ENCODE measurements around the gene MRAP2. TPM values are rescaled to one million over a fixed set of nuclear protein-coding genes. Genes with fewer than 3 reads are reported as not detected.
"Not testable (repeated sequence)": the region's sequence is repeated elsewhere in the genome, so short reads cannot be mapped to it uniquely, and the experiment has no call there.

MRAP2 gene
- polyA plus RNA-seq, 4 donors, result 3.5 to 17.7 (median 4.8) TPM

DNA sequence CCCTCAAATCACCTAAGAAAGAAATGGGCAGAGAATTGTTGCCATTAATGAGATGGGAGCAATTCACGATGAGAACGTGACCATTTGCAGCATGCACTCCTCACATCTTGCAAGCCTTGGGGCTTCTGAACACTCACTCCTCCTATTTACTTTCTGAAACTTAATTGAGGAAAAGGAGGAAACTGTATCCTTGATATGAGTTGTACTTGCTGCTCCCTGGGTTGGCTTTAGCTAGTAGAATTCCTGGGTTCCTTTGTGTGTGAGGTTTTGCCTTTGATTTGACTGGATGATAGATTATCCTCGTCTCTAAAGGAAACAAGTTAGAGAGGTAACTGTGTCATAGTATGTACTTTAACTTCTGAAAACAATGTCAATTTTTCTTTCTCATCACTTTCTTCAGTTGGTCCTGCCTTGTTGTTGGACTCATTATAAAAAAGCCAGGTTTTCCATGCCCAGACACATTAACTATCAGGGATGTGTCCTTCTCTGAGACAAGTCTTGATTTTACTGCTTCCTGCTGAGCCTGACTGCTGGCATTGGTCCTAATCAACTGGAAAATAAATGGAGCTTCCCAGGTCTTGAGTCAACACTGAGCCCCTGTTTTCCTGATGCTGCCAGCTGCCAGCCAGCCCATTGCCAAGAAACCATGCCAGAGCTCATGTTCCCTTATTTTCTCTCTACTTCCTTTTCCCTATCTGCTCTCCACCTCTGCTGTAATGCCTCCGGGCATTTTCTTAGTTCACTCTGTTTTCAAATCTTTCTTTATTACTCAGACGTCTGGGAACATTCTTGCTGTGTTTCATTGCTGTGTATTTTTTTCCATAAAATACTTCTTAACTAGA lies 6.0 kb upstream of the MRAP2 start:
- DNase-seq (ENCODE audit: low read depth in 4 of 4, low spot score in 3 of 4), result no peak

DNA sequence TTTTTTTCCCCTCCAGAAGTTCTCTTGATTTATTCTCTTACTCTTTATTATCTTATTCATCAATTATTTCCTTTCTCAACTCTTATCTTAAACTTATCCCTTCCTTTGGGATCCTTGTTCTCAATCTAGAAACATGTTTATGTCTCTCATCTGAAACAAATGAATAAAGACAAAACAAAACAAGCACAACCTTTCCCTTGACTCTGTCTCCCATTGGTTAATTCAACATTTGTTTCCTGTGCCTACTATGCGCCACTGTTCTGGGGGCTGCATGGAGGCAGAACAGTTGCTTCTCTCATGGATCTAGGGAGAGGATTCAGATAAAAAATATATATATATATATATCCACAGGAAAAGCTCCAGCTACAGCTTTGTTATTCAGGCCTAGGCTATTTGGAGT lies 5.2 kb upstream of the MRAP2 start:
- no peak for DNase-seq (ENCODE audit: low read depth in 4 of 4, low spot score in 3 of 4)

DNA sequence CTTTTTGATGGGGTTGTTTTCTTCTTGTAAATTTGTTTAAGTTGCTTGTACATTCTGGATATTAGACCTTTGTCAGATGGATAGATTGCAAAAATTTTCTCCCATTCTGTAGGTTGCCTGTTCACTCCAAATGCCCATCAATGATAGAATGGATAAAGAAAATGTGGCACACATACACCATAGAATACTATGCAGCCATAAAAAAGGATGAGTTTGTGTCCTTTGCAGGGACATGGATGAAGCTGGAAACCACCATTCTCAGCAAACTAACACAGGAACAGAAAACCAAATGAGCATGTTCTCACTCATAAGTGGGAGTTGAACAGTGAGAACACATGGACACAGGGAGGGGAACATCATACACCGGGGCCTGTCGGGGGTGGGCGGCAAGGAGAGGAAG lies 1.6 kb upstream of the MRAP2 start:
- DNase-seq (ENCODE audit: low read depth in 4 of 4, low spot score in 3 of 4), result not testable (repeated sequence)

DNA sequence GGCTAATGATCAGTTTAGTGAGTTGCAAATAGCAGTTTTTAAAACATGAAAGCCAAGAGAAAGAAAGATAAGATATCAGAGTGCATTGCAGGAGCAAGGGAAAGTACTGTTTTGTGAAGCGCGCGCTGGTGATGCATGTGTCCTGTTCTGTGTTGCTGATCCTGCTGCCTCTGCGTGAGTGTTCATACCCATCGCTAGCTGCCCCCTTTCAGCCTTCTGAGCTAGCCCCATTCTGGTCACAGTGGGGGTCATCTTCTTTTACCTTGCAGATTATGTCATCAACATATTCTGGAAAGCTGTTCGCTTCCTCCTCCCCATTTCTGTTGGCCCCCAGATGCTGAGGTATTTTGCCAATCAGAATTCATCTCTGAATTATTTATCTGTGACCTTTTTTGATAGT lies 1.9 kb downstream of the MRAP2 start:
- no peak for DNase-seq (ENCODE audit: low read depth in 4 of 4, low spot score in 3 of 4)

DNA sequence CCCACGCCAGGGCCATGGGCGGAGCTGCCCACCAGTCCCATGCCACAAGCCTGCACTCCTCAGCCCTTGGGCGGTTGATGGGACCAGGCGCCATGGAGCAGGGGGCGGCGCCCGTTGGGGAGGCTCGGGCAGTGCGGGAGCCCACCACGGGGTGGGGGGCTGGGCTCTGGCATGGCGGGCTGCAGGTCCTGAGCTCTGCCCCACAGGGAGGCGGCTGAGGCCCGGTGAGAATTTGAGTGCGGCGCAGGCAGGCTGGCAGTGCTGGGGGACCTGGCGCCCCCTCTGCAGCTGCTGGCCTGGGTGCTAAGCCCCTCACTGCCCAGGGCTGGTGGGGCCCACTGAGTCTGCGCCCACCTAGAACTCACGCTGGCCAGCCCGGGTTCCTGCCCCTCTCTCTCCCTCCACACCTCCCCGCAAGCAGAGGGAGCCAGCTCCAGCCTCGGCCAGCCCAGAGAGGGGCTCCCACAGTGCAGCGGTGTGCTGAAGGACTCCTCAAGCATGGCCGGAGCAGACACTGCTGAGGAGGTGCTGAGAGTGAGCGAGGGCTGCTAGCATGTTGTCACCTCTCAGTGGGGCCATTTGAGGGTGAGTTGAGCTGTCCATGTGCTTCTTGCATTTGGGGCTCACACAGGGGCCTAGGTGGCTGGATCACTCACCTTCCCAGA lies 4.0 kb downstream of the MRAP2 start:
- no peak for DNase-seq (ENCODE audit: low read depth in 4 of 4, low spot score in 3 of 4)

DNA sequence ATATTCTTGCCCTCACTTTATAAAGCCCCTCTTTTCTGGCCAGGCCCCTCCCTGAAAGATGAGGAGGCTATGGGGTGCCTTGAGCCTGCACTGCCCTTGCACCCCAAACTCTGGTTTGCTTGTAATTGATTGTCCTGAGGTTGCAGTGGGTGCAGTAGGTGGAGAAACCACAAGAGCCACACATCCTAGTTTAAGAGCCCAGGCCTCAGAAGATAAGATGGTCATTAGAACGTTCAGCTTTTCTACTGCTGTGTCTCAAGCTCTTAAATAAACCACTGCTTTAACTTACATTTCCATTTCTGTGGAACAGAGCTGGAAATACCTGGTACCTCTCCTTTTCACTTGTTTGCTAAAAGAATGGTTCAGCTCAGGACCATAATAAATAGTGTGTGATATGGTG lies 9.0 kb downstream of the MRAP2 start:
- no peak for DNase-seq (ENCODE audit: low read depth in 4 of 4, low spot score in 3 of 4)

DNA sequence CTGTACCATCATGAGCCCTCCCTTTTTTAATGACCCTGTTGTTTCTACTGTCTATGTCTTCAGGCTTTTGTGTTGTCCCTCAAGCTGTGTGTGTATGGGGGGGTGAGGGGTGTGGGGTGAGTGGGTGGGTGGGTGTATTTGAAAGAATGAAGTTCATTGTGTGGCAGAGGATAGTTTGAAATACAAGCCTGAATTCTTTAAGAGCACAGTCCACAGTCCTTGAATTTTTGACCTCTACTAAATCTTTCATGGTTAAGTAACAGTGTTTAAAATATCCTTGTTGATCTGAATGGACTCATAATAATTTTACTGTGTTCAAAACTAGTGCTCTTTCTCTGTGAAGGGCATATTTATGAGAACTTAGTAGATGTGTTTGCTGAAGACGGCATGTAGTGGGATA lies 10.0 kb downstream of the MRAP2 start:
- no peak for DNase-seq (ENCODE audit: low read depth in 4 of 4, low spot score in 3 of 4)

DNA sequence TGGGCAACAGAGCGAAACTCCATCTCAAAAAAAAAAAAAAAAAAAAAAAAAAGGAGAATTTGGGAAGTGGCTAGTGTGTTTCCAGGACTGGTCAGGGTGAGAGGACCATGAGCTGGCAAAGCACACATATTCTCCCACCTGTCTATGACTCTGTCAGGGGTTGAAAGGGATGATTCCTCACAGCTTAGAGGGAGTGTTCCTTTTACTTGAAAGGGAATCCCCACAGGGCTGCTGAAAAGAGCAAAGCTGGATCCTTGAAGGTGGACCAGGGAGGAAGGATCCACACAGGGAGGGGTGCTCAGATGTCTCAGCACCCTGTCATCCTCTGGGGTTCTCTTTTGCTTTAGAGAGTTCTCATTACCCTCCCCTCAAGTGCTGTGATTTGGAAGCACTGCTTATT lies 13.2 kb downstream of the MRAP2 start:
- DNase-seq (ENCODE audit: low read depth in 4 of 4, low spot score in 3 of 4), result no peak

DNA sequence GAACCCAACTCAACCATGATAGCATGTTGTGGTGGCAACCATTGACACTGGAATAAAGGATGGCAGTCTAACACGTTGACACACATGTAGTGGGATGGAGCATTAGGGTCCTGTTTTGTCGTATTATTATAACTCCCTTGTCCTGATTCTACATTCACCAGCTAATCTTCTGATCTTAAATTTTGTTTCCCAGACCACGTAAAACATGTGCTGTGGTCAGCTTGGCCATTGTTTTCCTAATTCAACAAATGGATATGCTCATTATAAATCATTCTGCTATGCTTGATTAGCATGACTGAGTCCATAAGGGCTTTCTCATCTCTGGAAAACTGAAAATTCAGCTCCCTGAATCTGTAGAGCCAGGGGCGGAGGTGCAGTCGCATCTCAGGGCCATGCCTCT lies 15.0 kb downstream of the MRAP2 start:
- no peak for DNase-seq (ENCODE audit: low read depth in 4 of 4, low spot score in 3 of 4)

DNA sequence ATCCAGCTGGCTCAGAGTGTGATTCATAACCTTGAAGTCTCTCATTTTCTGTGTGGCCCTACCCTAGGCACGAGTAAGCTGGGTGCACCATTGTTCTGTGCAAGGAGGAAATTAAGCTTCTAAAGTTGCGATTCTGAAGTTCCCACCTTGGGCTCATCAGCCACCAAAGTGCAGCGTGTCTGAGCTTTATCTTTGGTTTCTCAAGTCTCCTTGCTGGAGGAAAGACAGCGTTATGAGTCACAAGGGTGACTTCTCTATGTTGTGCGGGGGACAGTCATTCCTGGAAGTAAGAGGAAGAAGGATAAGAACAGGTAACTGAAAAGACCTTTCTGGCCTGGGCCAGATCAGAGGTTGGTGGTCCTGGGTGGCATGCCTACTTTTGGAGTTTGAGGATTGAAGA lies 16.8 kb downstream of the MRAP2 start:
- DNase-seq (ENCODE audit: low read depth in 4 of 4, low spot score in 3 of 4), result no peak

DNA sequence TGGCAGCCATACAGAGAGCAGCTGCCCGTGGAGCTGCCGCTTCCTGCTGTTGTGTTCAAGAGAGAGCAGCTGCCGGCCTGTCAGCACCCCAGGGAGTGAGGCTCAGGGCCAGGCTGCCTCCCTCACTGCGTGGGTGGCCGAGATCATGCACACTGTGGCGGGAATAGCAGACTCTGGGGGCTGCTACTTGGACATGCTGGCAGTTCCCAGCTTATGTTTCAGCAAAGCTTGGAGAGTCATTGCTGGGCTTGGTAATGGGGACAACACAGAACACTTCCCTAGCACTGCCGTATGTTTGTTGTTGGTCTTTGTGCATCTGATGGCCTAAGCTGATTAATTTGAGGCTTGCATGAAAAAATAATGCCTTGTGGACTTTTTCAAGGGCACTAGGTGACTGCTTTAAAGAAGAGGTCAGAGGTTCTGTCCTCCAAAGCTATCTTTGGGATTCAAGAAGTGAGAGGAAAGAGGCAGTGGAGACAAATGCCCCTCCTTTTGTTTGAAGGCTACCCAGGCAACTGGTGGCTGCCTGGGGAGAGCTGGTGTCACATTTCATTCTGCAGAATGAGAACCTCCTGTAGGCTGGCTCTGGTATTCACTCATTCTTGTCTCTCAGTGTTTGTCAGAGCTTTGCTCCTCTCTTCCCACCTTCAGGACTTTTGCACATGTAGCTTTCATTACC lies 18.8 kb downstream of the MRAP2 start:
- peak in 2 of 4 donors; percentile 38 to 54 for DNase-seq (ENCODE audit: low read depth in 4 of 4, low spot score in 3 of 4)

DNA sequence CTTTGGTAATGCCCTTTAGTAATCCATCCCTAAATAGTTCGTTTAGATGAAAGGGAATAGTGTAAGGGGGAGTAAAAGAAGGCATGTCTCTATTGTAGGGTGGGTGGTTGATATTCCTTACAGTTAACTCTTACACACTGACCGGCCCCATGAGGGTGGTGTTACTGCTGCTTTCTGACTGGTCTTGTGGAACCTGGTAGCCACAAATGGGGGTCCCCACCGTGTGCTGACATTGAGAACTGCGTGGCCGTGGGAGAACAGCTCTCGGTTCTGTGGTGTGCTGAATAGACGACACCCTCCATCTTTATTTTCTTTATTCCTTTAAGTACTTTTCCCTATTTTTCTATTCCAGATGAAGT lies 19.3 kb downstream of the MRAP2 start:
- DNase-seq (ENCODE audit: low read depth in 4 of 4, low spot score in 3 of 4), result no peak

DNA sequence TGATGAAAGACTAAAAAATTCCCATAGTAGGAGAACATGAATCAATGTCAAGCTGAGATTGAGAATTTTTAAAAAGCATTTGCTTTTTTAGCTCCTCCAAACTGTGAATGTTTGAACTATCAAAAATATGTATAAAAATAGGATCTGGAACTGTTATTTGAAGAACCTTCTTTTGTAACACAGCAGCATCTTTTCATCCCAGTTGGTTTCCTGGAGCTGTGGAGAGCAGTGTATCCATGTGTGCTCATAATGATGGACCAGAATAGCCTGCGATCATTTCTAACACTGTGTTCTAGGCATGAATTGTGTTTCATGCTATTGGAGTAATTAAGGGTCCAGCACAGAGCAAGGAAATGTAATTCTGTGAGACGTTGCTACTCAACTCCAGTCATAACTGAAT lies 22.1 kb downstream of the MRAP2 start:
- no peak for DNase-seq (ENCODE audit: low read depth in 4 of 4, low spot score in 3 of 4)

DNA sequence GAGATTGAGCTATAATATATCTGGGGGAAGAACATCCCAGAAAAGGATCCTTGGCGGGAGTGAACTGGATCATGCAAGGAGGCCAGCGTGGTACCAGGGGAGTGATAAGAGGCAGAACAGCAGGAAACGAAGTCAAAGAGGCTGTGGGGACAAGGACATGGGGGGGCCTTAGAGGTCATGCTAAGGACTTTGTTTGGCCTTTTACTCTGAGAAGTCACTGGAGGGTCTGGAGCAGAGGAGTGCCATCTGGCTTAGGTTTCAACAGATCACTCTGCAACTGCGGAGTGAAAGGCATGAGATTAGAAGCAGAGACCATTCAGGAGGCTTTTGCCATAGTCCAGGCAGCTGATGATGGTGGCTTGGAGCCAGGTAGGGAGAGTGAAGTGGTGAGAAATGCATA lies 24.3 kb downstream of the MRAP2 start:
- DNase-seq (ENCODE audit: low read depth in 4 of 4, low spot score in 3 of 4), result no peak

DNA sequence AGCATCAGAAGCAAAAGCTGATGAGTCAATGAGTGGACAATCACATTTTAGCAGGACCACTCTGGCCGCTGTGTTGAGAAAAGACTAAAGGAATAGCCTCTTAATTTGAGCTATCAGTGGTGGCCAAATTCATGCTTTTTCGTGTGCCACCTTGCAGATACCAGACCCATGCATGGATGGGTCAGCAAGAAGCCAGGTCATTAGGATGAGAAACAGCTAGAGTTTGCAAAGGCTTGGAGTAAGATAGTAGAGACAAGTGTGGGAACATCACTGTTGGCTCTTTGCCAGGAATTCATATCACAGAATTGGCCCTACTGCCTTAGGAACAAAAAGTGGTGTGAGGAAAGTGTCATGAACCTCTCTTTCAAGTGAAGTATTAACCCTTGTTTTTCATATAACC lies 25.5 kb downstream of the MRAP2 start:
- no peak for DNase-seq (ENCODE audit: low read depth in 4 of 4, low spot score in 3 of 4)

DNA sequence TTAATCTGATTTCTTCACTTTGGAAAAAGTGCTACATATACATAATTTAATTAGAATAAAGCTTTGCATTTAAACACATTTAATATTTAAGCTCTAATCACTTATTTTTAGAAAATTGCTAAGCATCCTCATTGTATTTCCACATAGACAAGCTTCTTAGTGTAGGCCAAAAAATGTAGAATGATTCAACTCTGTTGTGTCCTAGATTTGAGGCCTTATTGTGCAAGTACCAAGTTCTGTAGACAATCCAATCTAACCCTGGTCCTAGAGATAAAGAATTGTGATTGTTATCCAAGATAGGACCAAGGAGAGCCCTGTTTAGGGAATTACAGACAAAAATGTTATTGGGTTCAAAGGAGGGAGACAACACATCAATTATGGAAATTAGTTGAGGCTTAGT lies 27.6 kb downstream of the MRAP2 start:
- DNase-seq (ENCODE audit: low read depth in 4 of 4, low spot score in 3 of 4), result no peak

DNA sequence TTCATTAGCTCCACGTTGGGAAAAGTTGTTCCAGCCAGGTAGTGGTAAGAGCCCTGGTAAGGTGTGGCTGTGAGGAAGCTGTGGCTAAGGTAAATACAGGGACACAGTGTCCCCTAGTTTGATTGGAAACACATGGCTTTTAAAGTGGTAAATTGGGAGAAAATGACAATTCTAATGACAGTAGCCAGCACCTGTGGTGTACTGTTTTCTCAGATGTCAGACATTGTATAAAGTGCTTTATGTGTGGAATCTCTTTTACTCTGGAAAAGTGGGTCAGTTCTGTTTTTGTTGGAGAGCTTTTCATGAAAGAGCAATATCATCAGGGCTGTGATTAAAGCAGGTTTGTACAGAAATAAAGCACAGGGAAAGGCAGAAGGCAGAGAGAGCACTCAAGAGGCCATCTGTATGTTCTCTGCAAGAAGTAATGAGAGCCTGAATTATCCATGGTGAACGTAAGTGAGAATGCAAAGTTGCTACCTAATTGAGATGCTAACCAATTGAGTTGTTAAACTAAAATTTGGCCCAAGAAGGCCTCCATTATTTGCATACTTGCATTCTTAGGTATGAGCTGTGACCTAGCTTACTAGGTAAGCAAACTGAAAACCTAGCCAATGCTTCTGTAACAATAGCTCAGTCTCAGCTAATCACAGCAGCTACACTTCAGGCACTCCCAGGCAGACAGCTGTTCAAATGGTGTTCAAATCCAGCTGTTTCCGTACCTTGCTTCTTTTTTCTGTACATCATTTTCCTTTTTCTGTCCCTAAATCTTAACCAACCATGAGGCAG lies 28.2 kb downstream of the MRAP2 start:
- no peak for DNase-seq (ENCODE audit: low read depth in 4 of 4, low spot score in 3 of 4)

DNA sequence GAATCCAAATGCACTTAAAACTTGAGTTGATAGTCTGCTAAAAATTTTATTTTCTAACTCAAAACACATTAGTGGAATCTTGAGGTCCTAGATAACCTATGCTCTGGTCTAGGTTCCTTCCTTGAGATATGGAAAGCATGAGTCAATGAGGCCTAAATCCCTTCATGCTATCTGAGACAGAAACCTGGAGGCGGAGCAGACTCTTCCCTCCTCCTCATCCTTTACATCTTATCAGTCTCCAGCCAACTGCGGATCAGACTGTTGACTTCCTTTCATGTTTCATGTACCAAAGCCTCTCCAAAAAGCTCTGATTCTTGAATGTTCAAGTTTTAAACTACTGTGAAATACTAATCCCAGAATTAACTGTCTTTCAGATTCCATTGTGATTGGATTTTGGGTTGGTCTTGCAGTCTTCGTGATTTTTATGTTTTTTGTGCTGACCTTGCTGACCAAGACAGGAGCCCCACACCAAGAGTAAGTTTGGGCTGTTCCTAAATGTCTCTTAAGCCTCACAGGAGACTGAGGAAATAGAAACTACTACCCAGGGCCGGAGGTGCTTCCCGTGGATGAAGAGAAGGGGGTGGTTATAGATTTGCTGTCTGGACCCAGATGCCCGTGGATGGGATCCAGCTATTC lies 29.1 kb downstream of the MRAP2 start:
- no peak for DNase-seq (ENCODE audit: low read depth in 4 of 4, low spot score in 3 of 4)

DNA sequence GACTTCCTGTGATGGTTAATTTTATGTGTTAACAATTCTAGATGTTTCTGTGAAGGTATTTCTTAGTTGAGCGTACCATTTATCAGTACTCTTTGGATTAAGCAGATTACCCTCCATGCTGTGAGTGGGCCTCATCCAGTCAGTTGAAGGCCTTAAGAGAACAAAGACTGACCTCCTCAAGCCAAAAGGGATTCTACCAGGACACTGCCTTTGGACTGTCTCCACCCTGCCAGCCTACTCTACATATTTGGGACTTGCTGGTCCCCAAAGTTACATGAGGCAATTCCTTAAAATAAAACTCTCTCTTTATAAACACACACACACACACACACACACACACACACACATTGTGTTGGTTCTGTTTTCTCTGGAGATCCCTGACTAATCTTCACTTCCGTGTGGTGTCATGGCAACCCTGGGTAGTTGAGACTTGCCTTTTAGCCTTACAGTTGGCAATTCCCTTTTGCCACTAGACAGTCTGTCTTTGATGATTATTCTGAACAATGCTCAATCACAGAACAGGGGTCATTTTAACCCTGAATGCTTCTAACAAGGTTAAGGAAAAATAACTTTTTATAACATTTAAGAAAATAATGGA lies 32.2 kb downstream of the MRAP2 start:
- no peak for DNase-seq (ENCODE audit: low read depth in 4 of 4, low spot score in 3 of 4)

DNA sequence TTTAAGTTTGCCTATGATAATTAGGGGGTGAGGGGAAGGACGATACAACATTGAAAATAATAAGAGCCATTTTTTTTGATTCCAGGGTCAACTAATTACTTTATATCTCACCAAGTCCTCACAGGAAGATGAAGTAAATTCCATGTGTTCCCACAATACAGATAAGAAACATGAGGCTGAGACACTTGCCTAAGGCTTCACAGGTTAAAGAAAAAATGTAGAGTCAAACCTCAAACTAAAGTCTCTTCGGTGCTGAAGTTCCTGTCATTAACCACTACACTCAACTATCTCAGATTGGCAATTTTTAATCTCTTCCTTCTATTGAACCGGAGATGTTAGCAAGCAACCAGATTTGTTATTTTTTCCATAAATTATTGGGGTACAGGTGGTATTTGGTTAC lies 33.0 kb downstream of the MRAP2 start:
- DNase-seq (ENCODE audit: low read depth in 4 of 4, low spot score in 3 of 4), result no peak

All from left renal pelvis (tissue), 4 donors.